Heart left ventricle (tissue), 16 donors: ENCODE results near the gene CLDN18. TPM values are rescaled to one million over a fixed set of nuclear protein-coding genes. Genes with fewer than 3 reads are reported as not detected.

Experiments used
- ATAC-seq, 4 donors: fragments of 200-7000 bp; cut with Tn5 transposase; one replicate each; pipeline ENCODE4 v1.9.1; 2020 to 2022; ENCODE audit warnings: moderate library complexity in 4 of 4, mild to moderate bottlenecking in 3 of 4, moderate number of reproducible peaks in 1 of 4
- DNase-seq, 5 donors: peaks; one replicate each; pipeline ENCODE4 v3.0.0-alpha.2; 2020
- H3K27ac ChIP-seq, 12 donors: fragments of 200-600 bp; sonication (generic) in 4 of 12; one replicate each; pipeline versions ENCODE4 v1.5.0 to v1.8.0; 2016 to 2022; ENCODE audit warnings: mild to moderate bottlenecking in 2 of 12
- H3K27me3 ChIP-seq, 9 donors: fragments of 200-600 bp; sonication (generic) in 2 of 9; one replicate each; pipeline versions ENCODE4 v1.5.1 to v1.8.0; 2016 to 2022; ENCODE audit warnings: mild to moderate bottlenecking in 3 of 9
- H3K36me3 ChIP-seq, 9 donors: fragments of 200-600 bp; sonication (generic) in 2 of 9; one replicate each; pipeline versions ENCODE4 v1.5.0 to v1.8.0; 2018 to 2022; ENCODE audit warnings: mild to moderate bottlenecking in 2 of 9
- H3K4me1 ChIP-seq, 12 donors: fragments of 200-600 bp; sonication (generic) in 4 of 12; one replicate each; pipeline versions ENCODE4 v1.5.0 to v1.8.0; 2016 to 2022; ENCODE audit warnings: mild to moderate bottlenecking in 3 of 12
- H3K4me3 ChIP-seq, 12 donors: fragments of 200-600 bp; sonication (generic) in 4 of 12; one replicate each; pipeline versions ENCODE4 v1.5.0 to v1.8.0; 2017 to 2022; ENCODE audit warnings: mild to moderate bottlenecking in 9 of 12, moderate library complexity in 4 of 12
- H3K9me3 ChIP-seq, 12 donors: fragments of 200-600 bp; sonication (generic) in 4 of 12; one replicate each; pipeline versions ENCODE4 v1.5.0 to v1.8.0; 2016 to 2022; ENCODE audit warnings: mild to moderate bottlenecking in 1 of 12
- POLR2A ChIP-seq, 2 donors: fragments of 450-650 bp; IDR thresholded peaks; one replicate each; pipeline ENCODE4 v1.6.1; 2017; ENCODE audit warnings: antibody characterized with exemption in 2 of 2, mild to moderate bottlenecking in 2 of 2, moderate library complexity in 2 of 2
- WGBS, 4 donors: extraction: QIAGEN DNeasy Blood & Tissue Kit in 2 of 4; methylation state at CpG; one replicate each; pipeline versions ENCODE4 v1.1.5 to v1.1.7; 2013 to 2018; 5-methylcytosine and 5-hydroxymethylcytosine counted together
- intact Hi-C, 10 donors: fragments of 100-400 bp; cut with DNase I; formaldehyde crosslinking; loops; one replicate each; pipeline versions ENCODE4 v1.11.1 to v1.14.2; 2022
- polyA plus RNA-seq, 2 donors: library from polyadenylated mRNA; stranded (reverse); fragments of 200-250 nt; gene quantifications; one replicate each; pipeline ENCODE4 v1.2.3, GENCODE V29; 2013
- total RNA-seq, 9 donors: library from RNA; depleted of rRNA in 2 of 9; stranded (reverse); fragments of >200 nt in 2 of 9; fragmentation: NEBNext Ultra II Directional in 3 of 9; extraction: Animal tissue kit (Norgen Biotek cat#: 25700) in 3 of 9; gene quantifications; one replicate each; pipeline versions ENCODE4 v1.1.0 to v1.2.4, GENCODE V29; 2016 to 2023
- TF ChIP-seq, protein P1 (sequence below), 12 donors: fragments of 200-600 bp; sonication (generic) in 4 of 12; IDR thresholded peaks; one replicate each; pipeline versions ENCODE4 v1.5.0 to v1.8.0; 2018 to 2022; ENCODE audit warnings: antibody characterized with exemption in 12 of 12, mild to moderate bottlenecking in 5 of 12
- donor health status: ischemic (EF 13 %, LVEDD 7.1; RV severe dilation, severe dysfunction).
- donor health status: healthy with polysubstance abuse.
- donor health status: DM: no; HTN: yes; CAD: no.
- donor health status: DM: no; HTN: no; CAD: no.
- donor health status: ischemic (EF 25% LVEDD 6.9; RV normal size, moderate dysfunction).
- donor health status: ischemic (EF 25% LVEDD 5.7; RV mildly dilated, moderate dysfunction).
- donor health status: healthy.
- donor health status: DM: yes; HTN: yes; CAD: no.
- donor health status: ischemic (EF 35%, LVEDD 5.7; RV mildly dilated, moderate dysfunction).
- donor health status: nonischemic (EF 11% LVEDD 7.7; RV severe dilation, severe dysfunction).
- donor health status: DM: yes; HTN: yes; CAD: no.
- donor health status: PGD.
- donor health status: ischemic (EF 29% LVEDD 5.4; RV normal size, mild dysfunction).
- donor health status: nonischemic (EF 23%, LVEDD 6.1; RV moderate dilation, normal function).

CLDN18 gene
- total and polyA plus RNA-seq, 11 donors, result 0.01 TPM; not detected in 10

DNA sequence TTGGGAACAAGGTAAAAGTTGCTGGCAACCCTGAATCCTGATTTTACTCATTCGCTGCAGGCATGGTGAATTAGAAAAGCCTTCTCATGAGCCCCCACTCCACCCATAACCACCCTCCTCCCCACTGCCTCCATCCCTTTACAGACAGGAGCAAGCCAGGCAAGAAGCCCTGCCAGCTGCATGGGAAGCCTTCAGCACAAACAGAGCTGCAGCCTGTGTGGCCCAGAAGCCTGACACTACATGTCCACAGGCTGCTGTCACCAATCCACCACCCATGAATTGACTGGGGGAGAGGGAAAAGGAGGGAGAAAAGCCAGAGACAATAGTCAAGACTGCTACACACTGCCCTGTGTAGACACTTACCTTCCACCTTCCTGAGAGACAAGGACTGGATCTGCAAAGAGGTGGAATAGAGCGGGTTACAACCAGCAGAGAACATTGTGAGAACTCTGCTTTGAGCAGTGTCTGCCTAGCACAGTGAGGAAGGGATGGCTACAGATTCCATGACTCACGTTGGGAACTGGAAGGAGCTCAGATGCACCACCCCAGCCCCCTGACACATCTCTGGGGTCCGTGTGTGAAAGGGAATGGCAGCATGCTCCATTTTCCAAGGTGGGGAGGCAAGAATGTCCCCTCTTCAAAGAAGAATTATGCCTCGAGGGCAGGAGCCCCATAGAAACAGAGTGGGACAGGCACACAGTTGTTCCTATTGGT is 71.6 kb downstream of the CLDN18 start:
- DNase-seq, result no peak
- peak overlapping the region in 3 of 12 donors; percentile 7 to 14 (median 12) for H3K4me3 ChIP-seq

DNA sequence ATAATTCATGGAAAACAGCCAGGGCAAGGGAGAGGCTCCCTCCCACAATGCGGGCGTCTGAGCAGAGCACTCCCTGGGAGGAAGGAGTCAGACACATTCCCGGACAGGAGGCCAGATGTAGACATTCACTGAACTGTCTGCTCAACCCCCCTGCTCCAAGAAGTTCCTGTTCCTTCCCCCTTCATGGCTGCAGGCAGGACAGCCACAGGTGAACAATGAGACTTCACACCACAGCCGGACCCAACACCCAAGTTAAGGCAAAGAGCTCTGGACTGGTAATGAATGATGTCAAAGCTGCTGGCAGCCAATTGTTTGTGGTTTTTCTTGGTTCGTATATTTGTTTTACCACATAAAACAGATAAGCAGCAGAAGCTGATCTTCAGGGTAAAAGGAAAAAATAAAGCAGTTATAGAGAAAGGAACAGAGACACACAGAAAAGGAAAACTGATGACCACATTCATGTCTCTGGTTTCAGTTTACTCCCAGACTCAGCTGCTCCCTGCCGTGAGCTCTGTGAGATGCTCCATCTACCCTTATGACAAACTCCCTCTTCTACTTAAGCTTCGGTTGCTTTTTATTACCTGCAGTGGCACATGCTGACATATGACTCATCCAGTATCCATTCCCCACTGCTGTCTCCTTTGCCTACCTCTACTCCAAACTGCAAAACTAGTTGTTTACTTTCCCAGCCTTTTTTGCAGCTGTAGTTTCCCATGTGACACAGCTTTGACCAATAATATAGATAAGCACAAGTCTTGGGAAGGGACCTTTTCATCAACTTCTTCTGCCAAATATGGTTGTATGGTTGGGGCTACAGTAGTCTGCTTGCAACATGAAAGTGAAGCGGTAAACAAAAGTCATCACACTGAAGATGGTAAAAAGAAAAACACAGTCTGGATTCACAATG is 72.4 kb downstream of the CLDN18 start:
- TF ChIP-seq POLR2A (IDR thresholded peaks at IDR 0.05), result no peak
- TF ChIP-seq, protein P1, sequence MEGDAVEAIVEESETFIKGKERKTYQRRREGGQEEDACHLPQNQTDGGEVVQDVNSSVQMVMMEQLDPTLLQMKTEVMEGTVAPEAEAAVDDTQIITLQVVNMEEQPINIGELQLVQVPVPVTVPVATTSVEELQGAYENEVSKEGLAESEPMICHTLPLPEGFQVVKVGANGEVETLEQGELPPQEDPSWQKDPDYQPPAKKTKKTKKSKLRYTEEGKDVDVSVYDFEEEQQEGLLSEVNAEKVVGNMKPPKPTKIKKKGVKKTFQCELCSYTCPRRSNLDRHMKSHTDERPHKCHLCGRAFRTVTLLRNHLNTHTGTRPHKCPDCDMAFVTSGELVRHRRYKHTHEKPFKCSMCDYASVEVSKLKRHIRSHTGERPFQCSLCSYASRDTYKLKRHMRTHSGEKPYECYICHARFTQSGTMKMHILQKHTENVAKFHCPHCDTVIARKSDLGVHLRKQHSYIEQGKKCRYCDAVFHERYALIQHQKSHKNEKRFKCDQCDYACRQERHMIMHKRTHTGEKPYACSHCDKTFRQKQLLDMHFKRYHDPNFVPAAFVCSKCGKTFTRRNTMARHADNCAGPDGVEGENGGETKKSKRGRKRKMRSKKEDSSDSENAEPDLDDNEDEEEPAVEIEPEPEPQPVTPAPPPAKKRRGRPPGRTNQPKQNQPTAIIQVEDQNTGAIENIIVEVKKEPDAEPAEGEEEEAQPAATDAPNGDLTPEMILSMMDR (IDR thresholded peaks at IDR 0.05), result no peak
- H3K27me3 ChIP-seq, result no peaks in the 10 kb centered on the region
- no peaks in the 10 kb centered on the region for H3K9me3 ChIP-seq
- H3K36me3 ChIP-seq, result peaks cover 0 to 75% (median 42%) of the 10 kb centered on the region in 9 donors
- WGBS, 4 donors, result 61 to 76% (median 70%) methylated on average over 7 to 8 of the region's 8 CpGs
- peak overlapping the region in 10 of 12 donors; percentile 14 to 70 (median 42) for H3K27ac ChIP-seq
- H3K4me3 ChIP-seq, result peak overlapping the region in 6 of 12 donors; percentile 7 to 16 (median 10)
- peak; percentile 48 to 83 (median 72) for ATAC-seq
- intact Hi-C loops, result no loop called here
- DNase-seq, result no peak
- peaks cover 0 to 6% (median 0%) of the 10 kb centered on the region in 12 donors for H3K4me1 ChIP-seq

More for the DNA sequence above, 71.6 kb downstream of the CLDN18 start:
- Histone ChIP-seq H3K9me3 (no peaks in the 10 kb centered on the region), H3K4me1 (peaks cover 0 to 6% (median 0%) of the 10 kb centered on the region in 12 donors), H3K36me3 (peaks cover 0 to 74% (median 42%) of the 10 kb centered on the region in 9 donors), H3K27ac (peak overlapping the region in 7 of 12 donors; percentile 14 to 70 (median 48)), H3K27me3 (no peaks in the 10 kb centered on the region)
- TF ChIP-seq, protein P1 (IDR thresholded peaks at IDR 0.05), result no peak
- TF ChIP-seq POLR2A (IDR thresholded peaks at IDR 0.05), result no peak
- WGBS, 4 donors, result 68 to 91% (median 80%) methylated on average over 5 of the region's 5 CpGs
- intact Hi-C loops, result no loop called here
- ATAC-seq, result peak in 3 of 4 donors; percentile 53 to 69 (median 64)

DNA sequence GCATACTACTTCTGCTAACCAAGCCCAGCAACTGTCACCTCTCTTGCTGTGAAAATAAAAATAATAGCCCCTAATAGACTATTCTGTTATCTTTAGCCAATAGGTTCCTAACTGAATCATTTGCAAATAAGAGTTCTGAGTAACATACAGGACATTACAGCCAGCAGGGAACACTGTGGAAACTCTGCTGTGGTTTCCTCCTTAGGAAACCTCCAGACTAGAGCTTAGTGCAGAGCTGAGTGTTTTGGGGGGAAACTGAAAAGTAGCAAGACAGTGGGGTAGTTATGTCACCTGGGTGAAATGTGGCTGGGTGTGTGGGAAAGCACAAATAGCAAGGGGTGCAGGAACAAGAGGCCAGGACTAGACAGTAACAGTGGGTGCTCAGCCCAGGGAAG is 73.0 kb downstream of the CLDN18 start:
- TF ChIP-seq, protein P1 (IDR thresholded peaks at IDR 0.05), result no peak
- TF ChIP-seq POLR2A (IDR thresholded peaks at IDR 0.05), result no peak
- DNase-seq (no peak), ATAC-seq (no peak)
- H3K27ac ChIP-seq, result peak overlapping the region in 5 of 12 donors; percentile 2 to 48 (median 32)
- peak overlapping the region in 1 of 12 donors; percentile 8 for H3K4me3 ChIP-seq
- H3K4me1 ChIP-seq, result peaks cover 0 to 6% (median 0%) of the 10 kb centered on the region in 12 donors
- H3K27me3 ChIP-seq, result no peaks in the 10 kb centered on the region
- peaks cover 0 to 75% (median 45%) of the 10 kb centered on the region in 9 donors for H3K36me3 ChIP-seq
- no peaks in the 10 kb centered on the region for H3K9me3 ChIP-seq
- intact Hi-C loops, result no loop called here

Other genes starting within 250 kb of the CLDN18 start
- gene SOX14, start 245.8 kb upstream of the CLDN18 start, total RNA-seq, result not detected
- not detected for gene SOX14, start 245.8 kb upstream of the CLDN18 start, polyA plus RNA-seq
- 1 to 10 TPM; 1.6 to 7.6 (median 4.0) TPM for gene DZIP1L, start 105.4 kb downstream of the CLDN18 start, total RNA-seq
- 1 to 10 TPM; 3.1 TPM for gene DZIP1L, start 105.4 kb downstream of the CLDN18 start, polyA plus RNA-seq
- gene A4GNT, start 122.2 kb downstream of the CLDN18 start, total RNA-seq, result not detected
- gene A4GNT, start 122.2 kb downstream of the CLDN18 start, polyA plus RNA-seq, result not detected
- gene DBR1, start 164.8 kb downstream of the CLDN18 start, total RNA-seq, result 10 to 100 TPM in 1 of 9 donors, 1 to 10 TPM in 8; 6.2 to 11.0 (median 7.9) TPM
- 1 to 10 TPM; 3.2 to 8.1 TPM for gene DBR1, start 164.8 kb downstream of the CLDN18 start, polyA plus RNA-seq
- 10 to 100 TPM; 26.9 to 42.9 (median 33.3) TPM for gene ARMC8, start 177.1 kb downstream of the CLDN18 start, total RNA-seq
- 10 to 100 TPM; 10.1 to 40.6 TPM for gene ARMC8, start 177.1 kb downstream of the CLDN18 start, polyA plus RNA-seq